ENCODE data around the gene TP53I13. TPM values are rescaled to one million over a fixed set of nuclear protein-coding genes. Genes with fewer than 3 reads are reported as not detected.

The TP53I13 gene
- total RNA-seq, 1 donor from 2014 or later = 78.2 TPM

DNA sequence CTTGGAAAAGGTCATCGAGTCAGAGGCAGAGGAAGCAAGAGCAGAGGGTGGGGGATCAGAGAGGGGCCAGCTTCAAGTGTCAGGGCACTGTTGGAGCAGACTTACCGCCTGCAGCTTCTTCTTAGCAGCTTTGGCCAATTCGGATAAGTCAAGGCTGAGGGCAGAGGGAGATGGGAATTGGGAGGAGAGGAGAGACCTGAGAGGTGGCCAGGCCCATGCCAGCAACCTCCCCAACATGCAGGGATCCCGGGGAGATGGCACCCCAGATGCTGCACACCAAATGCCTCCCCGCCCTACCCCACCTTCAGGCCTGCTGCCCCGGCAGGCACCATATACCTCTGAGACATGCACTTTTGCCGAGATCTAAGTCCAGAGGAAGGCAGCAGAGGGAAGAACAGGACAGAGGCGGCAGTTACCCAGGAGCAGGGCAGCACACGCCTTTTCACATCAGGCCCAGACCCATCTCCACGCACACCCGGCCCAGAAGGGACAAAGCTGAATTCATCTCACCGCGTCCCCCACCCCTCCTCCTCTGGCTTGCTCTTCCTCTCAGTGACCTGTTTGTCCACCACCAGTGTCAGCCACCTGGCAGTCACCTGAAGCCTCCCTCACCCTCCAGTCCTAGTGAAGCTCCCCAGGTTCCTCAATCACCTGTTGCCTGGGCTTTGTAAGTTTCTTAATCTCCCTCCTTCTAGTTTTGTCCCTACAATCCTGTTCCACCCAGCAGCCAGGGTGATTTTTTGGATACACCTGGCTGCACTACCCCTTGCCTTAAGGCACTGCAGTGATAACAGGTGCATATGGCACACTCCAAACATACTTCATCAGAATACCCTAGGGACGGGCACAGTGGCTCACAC lies 10.4 kb downstream of the TP53I13 start:
- Mint-ChIP-seq H3K27me3 (ENCODE audit: low read depth) (no peaks in the 10 kb centered on the region), H3K4me3 (ENCODE audit: low read depth) (no peak overlapping the region), H3K27ac (no peak overlapping the region), H3K4me1 (ENCODE audit: low read depth) (peaks cover 8% of the 10 kb centered on the region), H3K9me3 (no peaks in the 10 kb centered on the region), H3K36me3 (ENCODE audit: low read depth) (peaks cover 55% of the 10 kb centered on the region)
- intact Hi-C loops (cut with micrococcal nuclease) = no loop called here
- no peak for DNase-seq (ENCODE audit: low spot score)

- peaks cover 44% of the 10 kb centered on the region for H3K36me3 Mint-ChIP-seq (ENCODE audit: low read depth)
- H3K27me3 Mint-ChIP-seq (ENCODE audit: low read depth) = no peaks in the 10 kb centered on the region
- intact Hi-C loops (cut with micrococcal nuclease) = loop anchor here (1.0 to 10.0 kb wide), 4 partner anchors 9 to 855 kb away; partner anchors contain the start of genes GIT1, NEK8 and TLCD1
- no peak overlapping the region for H3K4me3 Mint-ChIP-seq (ENCODE audit: low read depth)
- peak; percentile 82 for DNase-seq (ENCODE audit: low spot score)
- peak overlapping the region; percentile 84 for H3K27ac Mint-ChIP-seq
- H3K4me1 Mint-ChIP-seq (ENCODE audit: low read depth) = peaks cover 14% of the 10 kb centered on the region
- H3K9me3 Mint-ChIP-seq = no peaks in the 10 kb centered on the region
These were observed 11.6 kb downstream of the TP53I13 start for GRCh38 chr17:29579866-29580771.

GRCh38 chr17:29581583-29582253 lies 13.2 kb downstream of the TP53I13 start:
- intact Hi-C loops (cut with micrococcal nuclease) = loop anchor here (5.0 to 10.0 kb wide), 2 partner anchors 441 to 857 kb away; partner anchors contain the start of genes NEK8 and TLCD1
- no peaks in the 10 kb centered on the region for H3K9me3 Mint-ChIP-seq
- H3K4me1 Mint-ChIP-seq (ENCODE audit: low read depth) = peaks cover 28% of the 10 kb centered on the region
- no peak overlapping the region for H3K27ac Mint-ChIP-seq
- H3K4me3 Mint-ChIP-seq (ENCODE audit: low read depth) = no peak overlapping the region
- no peak for DNase-seq (ENCODE audit: low spot score)
- peaks cover 37% of the 10 kb centered on the region for H3K36me3 Mint-ChIP-seq (ENCODE audit: low read depth)
- no peaks in the 10 kb centered on the region for H3K27me3 Mint-ChIP-seq (ENCODE audit: low read depth)

- Mint-ChIP-seq H3K27me3 (ENCODE audit: low read depth) (no peaks in the 10 kb centered on the region), H3K27ac (no peak overlapping the region), H3K4me3 (ENCODE audit: low read depth) (no peak overlapping the region), H3K9me3 (no peaks in the 10 kb centered on the region), H3K4me1 (ENCODE audit: low read depth) (peaks cover 29% of the 10 kb centered on the region), H3K36me3 (ENCODE audit: low read depth) (peaks cover 37% of the 10 kb centered on the region)
- intact Hi-C loops (cut with micrococcal nuclease) = loop anchor here (5.0 to 10.0 kb wide), 2 partner anchors 440 to 858 kb away; partner anchors contain the start of genes NEK8 and TLCD1
- no peak for DNase-seq (ENCODE audit: low spot score)
These were observed 13.8 kb downstream of the TP53I13 start for GRCh38 chr17:29582254-29582765.

DNA sequence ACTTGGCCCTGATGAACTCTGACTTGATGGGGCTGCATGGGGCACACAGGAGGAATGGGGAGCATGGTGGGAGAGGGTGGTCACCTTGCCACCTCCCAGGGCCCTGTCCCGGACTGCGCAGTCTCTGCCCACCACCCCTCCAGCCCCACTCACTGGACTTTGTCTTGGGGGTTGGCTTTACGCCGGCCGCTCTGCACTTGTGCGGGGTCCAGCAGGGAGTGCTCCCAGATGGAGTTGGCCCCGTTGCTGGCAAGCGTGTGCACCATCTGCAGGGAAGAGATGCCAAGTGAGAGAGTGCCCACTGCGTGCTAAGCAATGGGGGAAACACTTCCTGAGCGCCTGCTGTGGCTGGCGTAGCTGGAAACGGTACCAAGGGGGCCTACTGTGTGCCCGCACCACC lies 14.3 kb downstream of the TP53I13 start:
- Mint-ChIP-seq H3K36me3 (ENCODE audit: low read depth) (peaks cover 34% of the 10 kb centered on the region), H3K4me1 (ENCODE audit: low read depth) (peaks cover 33% of the 10 kb centered on the region), H3K9me3 (no peaks in the 10 kb centered on the region), H3K27me3 (ENCODE audit: low read depth) (no peaks in the 10 kb centered on the region), H3K27ac (no peak overlapping the region), H3K4me3 (ENCODE audit: low read depth) (no peak overlapping the region)
- DNase-seq (ENCODE audit: low spot score) = no peak
- intact Hi-C loops (cut with micrococcal nuclease) = loop anchor here (5.0 to 10.0 kb wide), 2 partner anchors 440 to 858 kb away; partner anchors contain the start of genes NEK8 and TLCD1

GRCh38 chr17:29583324-29584248 lies 15.1 kb downstream of the TP53I13 start:
- Mint-ChIP-seq H3K36me3 (ENCODE audit: low read depth) (peaks cover 28% of the 10 kb centered on the region), H3K9me3 (no peaks in the 10 kb centered on the region), H3K27me3 (ENCODE audit: low read depth) (no peaks in the 10 kb centered on the region), H3K4me3 (ENCODE audit: low read depth) (no peak overlapping the region), H3K27ac (peak overlapping the region; percentile 42), H3K4me1 (ENCODE audit: low read depth) (peaks cover 39% of the 10 kb centered on the region)
- intact Hi-C loops (cut with micrococcal nuclease) = loop anchor here (5.0 to 10.0 kb wide), 2 partner anchors 439 to 859 kb away; partner anchors contain the start of genes NEK8 and TLCD1
- no peak for DNase-seq (ENCODE audit: low spot score)

DNA sequence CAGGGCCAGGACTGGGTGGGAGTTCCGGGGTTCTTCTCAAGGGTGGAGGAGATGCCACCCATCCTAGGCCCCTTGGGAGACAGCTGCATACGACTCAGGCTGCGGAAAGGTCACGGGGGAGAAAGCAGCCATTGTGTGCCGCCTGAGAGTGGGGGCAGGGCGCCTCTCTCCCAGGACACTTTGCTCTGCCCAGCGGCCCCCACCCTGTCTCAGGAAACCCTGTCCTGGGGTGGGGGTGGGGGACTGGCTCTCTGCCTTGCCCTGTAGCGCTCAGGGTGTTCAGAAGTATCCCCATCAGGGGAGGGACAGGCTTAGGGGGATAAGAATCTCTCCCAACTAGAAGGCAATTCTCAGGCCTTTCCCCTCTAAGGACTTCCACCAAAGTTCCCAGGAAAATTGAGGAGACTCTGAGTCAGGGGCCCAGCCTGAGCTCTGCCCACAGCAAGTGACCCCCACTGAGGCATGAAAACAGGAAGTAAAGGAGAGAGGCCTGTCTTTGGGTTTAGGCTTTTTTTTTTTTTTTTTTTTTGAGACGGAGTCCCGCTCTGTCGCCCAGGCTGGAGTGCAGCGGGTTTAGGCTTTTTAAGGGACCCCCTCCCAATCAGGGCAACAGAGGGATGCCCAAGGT lies 16.1 kb downstream of the TP53I13 start:
- H3K27me3 Mint-ChIP-seq (ENCODE audit: low read depth) = no peaks in the 10 kb centered on the region
- no peak for DNase-seq (ENCODE audit: low spot score)
- intact Hi-C loops (cut with micrococcal nuclease) = loop anchor here (5.0 to 10.0 kb wide), 2 partner anchors 438 to 860 kb away; partner anchors contain the start of genes NEK8 and TLCD1
- no peaks in the 10 kb centered on the region for H3K9me3 Mint-ChIP-seq
- peak overlapping the region; percentile 58 for H3K27ac Mint-ChIP-seq
- no peak overlapping the region for H3K4me3 Mint-ChIP-seq (ENCODE audit: low read depth)
- peaks cover 39% of the 10 kb centered on the region for H3K4me1 Mint-ChIP-seq (ENCODE audit: low read depth)
- peaks cover 28% of the 10 kb centered on the region for H3K36me3 Mint-ChIP-seq (ENCODE audit: low read depth)

DNA sequence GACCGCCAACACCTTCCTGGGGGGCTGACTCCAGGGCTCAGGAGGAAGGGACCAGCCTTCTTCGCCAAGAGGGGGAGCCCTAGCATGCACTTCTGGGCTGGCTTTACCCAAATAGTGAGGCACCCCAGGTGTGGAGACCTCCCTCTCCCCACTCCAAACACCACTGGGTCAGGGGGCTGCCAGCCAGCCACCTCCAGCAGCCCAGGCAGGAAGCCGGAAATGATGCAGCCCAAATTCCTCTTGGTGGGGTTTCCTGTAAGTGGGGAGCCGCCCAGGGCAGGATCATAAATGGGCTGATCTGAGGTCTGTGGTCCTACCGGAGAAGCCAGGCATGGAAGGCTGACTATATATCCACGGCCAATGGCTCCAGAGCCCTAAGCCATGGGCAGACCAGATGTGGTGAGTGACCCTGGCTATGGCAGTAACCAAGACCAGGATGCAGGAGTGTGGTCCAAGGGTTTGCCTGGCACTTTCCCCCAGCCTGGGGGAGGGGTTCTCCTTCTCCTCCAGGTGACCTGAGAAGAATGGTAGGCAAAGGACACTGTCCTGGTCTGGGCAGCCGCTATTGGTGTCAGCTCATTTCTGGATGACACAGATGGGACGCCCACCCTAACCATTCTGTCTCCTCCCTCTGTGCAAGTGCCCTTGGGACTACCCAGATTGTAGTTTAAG lies 16.7 kb downstream of the TP53I13 start:
- H3K9me3 Mint-ChIP-seq = no peaks in the 10 kb centered on the region
- H3K4me1 Mint-ChIP-seq (ENCODE audit: low read depth) = peaks cover 38% of the 10 kb centered on the region
- no peak for DNase-seq (ENCODE audit: low spot score)
- H3K27me3 Mint-ChIP-seq (ENCODE audit: low read depth) = no peaks in the 10 kb centered on the region
- peaks cover 22% of the 10 kb centered on the region for H3K36me3 Mint-ChIP-seq (ENCODE audit: low read depth)
- intact Hi-C loops (cut with micrococcal nuclease) = loop anchor here (10.0 kb wide), 1 partner anchor 860 kb away; the partner anchor contains the start of genes NEK8 and TLCD1
- peak overlapping the region; percentile 12 for H3K27ac Mint-ChIP-seq
- H3K4me3 Mint-ChIP-seq (ENCODE audit: low read depth) = peak overlapping the region; percentile 13

DNA sequence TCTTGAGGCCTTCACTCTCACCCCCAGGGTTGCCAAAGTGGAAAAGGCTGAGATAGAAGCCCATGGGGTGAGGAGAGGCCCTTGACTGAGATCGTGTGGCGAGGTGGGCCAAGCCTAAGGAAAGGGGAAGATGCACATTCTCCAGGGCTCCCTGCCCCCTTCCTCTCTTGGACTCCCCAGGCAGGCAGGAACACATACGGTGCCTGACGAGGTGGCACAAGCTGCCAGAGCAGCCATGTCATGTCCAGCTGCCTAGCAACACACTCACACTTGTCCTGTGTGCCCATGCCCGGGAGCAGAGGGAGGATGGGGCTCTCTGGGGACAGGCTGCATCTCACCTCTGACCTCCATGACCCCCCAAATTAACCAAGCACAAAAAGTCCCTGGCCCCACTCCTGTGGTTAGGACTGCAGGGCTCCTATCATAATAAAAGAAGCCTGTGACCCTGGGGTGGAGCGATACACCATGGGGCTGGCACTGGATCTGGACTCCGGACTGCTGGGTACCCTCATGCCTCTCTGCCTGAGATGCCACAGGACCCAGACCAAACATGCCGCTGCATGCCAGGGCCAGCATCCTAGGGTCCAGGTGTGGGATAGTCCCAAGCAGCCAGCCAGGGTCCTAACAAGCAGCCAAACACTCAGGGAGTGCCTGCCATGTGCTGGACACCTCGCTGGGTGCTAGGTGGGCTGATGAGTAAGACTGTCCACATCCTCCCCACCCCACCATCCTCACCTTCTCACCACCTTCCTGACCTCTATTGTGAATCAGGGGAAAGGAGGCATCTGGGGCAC lies 18.4 kb downstream of the TP53I13 start:
- intact Hi-C loops (cut with micrococcal nuclease) = loop anchor here (10.0 kb wide), 1 partner anchor 862 kb away; the partner anchor contains the start of genes NEK8 and TLCD1
- Mint-ChIP-seq H3K27me3 (ENCODE audit: low read depth) (no peaks in the 10 kb centered on the region), H3K9me3 (no peaks in the 10 kb centered on the region), H3K4me1 (ENCODE audit: low read depth) (peaks cover 46% of the 10 kb centered on the region), H3K4me3 (ENCODE audit: low read depth) (peak overlapping the region; percentile 86), H3K27ac (peak overlapping the region; percentile 32), H3K36me3 (ENCODE audit: low read depth) (peaks cover 18% of the 10 kb centered on the region)
- DNase-seq (ENCODE audit: low spot score) = no peak

DNA sequence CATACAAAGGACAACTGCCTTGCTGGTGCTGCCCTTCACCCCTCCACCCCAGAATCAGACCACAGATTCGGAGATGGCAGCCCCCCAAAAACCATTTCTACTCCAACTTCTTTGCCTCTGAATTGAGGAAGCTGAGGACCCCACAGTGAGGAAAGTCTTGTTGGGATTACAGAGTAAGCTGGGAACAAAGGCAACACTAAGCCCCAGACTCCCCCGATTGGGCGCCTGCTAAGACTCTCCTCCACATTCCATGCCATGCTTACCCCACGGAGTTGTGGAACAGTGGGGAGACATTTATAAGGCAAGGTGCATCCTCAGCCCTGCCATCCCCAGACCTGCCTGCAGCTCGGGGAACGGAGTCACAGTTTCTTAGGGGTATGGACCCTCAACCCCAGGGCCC lies 19.1 kb downstream of the TP53I13 start:
- H3K27me3 Mint-ChIP-seq (ENCODE audit: low read depth) = no peaks in the 10 kb centered on the region
- intact Hi-C loops (cut with micrococcal nuclease) = loop anchor here (10.0 kb wide), 1 partner anchor 863 kb away; the partner anchor contains the start of genes NEK8 and TLCD1
- H3K4me1 Mint-ChIP-seq (ENCODE audit: low read depth) = peaks cover 53% of the 10 kb centered on the region
- H3K36me3 Mint-ChIP-seq (ENCODE audit: low read depth) = peaks cover 14% of the 10 kb centered on the region
- peak overlapping the region; percentile 86 for H3K4me3 Mint-ChIP-seq (ENCODE audit: low read depth)
- no peak overlapping the region for H3K27ac Mint-ChIP-seq
- DNase-seq (ENCODE audit: low spot score) = no peak
- H3K9me3 Mint-ChIP-seq = no peaks in the 10 kb centered on the region

All from activated T-helper 2 cell treated with anti-CD3 and anti-CD28 coated beads, Interferon-gamma antibody, Interleukin-2, Interleukin-4, amounts not matched to agents 10 μg/mL and 5 μg/mL and 100 μg/mL, durations not matched to agents 14 hours and 24 hours and 36 hours (primary cell).